Hepatocyte (in vitro differentiated cells): Measurements from ENCODE around the gene C4orf51. TPM values are rescaled to one million over a fixed set of nuclear protein-coding genes. Genes with fewer than 3 reads are reported as not detected.
"Not testable (repeated sequence)": the region's sequence is repeated elsewhere in the genome, so short reads cannot be mapped to it uniquely, and the experiment has no call there.

Experiments used
- DNase-seq: peaks from one replicate; pipeline ENCODE4 v3.0.0-alpha.2; 2016; ENCODE audit warnings: low spot score
- H2AFZ ChIP-seq: fragments of 200-600 bp; sonication (generic); 2 replicates; pipeline ENCODE4 v1.6.0; 2016; ENCODE audit warnings: antibody characterized with exemption, mild to moderate bottlenecking
- H3K27ac ChIP-seq: fragments of 200-600 bp; sonication (generic); 2 replicates; pipeline ENCODE4 v1.5.1; 2016; ENCODE audit warnings: mild to moderate bottlenecking
- H3K27me3 ChIP-seq: fragments of 200-600 bp; sonication (generic); 2 replicates; pipeline ENCODE4 v1.6.1; 2016
- H3K36me3 ChIP-seq: fragments of 200-600 bp; sonication (generic); replicated peaks from 2 replicates; pipeline ENCODE4 v1.5.1; 2016; ENCODE audit warnings: low read depth; ENCODE audit not compliant: insufficient read depth
- H3K4me1 ChIP-seq: fragments of 200-600 bp; sonication (generic); 2 replicates; pipeline ENCODE4 v1.5.1; 2016; ENCODE audit warnings: mild to moderate bottlenecking, moderate library complexity; ENCODE audit not compliant: insufficient read depth
- H3K4me2 ChIP-seq: fragments of 200-600 bp; sonication (generic); 2 replicates; pipeline ENCODE4 v1.6.0; 2016
- H3K4me3 ChIP-seq: fragments of 200-600 bp; sonication (generic); 2 replicates; pipeline ENCODE4 v1.5.1; 2016; ENCODE audit warnings: mild to moderate bottlenecking
- H3K79me2 ChIP-seq: fragments of 200-600 bp; sonication (generic); 2 replicates; pipeline ENCODE4 v1.6.0; 2017; ENCODE audit warnings: mild to moderate bottlenecking
- H3K9me2 ChIP-seq: fragments of 200-600 bp; sonication (generic); replicated peaks from 2 replicates; pipeline ENCODE4 v1.6.0; 2017; ENCODE audit warnings: mild to moderate bottlenecking; ENCODE audit not compliant: insufficient read depth
- H3K9me3 ChIP-seq: fragments of 200-600 bp; sonication (generic); 2 replicates; pipeline ENCODE4 v1.5.1; 2016; ENCODE audit warnings: low read depth, mild to moderate bottlenecking
- H4K20me1 ChIP-seq: fragments of 200-600 bp; sonication (generic); 2 replicates; pipeline ENCODE4 v1.6.0; 2016; ENCODE audit warnings: mild to moderate bottlenecking; ENCODE audit not compliant: insufficient read depth, poor library complexity, severe bottlenecking
- EZH2 ChIP-seq: fragments of 200-600 bp; sonication (generic); IDR thresholded peaks from 2 replicates; pipeline ENCODE4 v1.6.1; 2016; ENCODE audit warnings: antibody characterized with exemption, mild to moderate bottlenecking, borderline replicate concordance
- EZH2phosphoT487 ChIP-seq: fragments of 200-600 bp; sonication (generic); IDR thresholded peaks from one replicate; pipeline ENCODE4 v1.6.1; 2018; ENCODE audit warnings: antibody characterized with exemption, mild to moderate bottlenecking, low read depth, moderate library complexity; ENCODE audit not compliant: unreplicated experiment, severe bottlenecking
- WGBS: methylation state at CpG from one replicate; pipeline ENCODE4 v1.1.6; 2016; ENCODE audit warnings: low lambda C conversion rate; ENCODE audit errors: missing lambda C conversion rate; 5-methylcytosine and 5-hydroxymethylcytosine counted together
- polyA plus RNA-seq: library from polyadenylated mRNA; unstranded; fragments of >200 nt; fragmentation: Nextera tagmentation; extraction: Ambion mirVana; gene quantifications from 2 replicates; pipeline ENCODE4 v1.2.1, GENCODE V29; 2016
- total RNA-seq: library from RNA; depleted of rRNA; stranded (reverse); fragments of >200 nt; gene quantifications from 2 replicates; pipeline ENCODE4 v1.2.3, GENCODE V29; 2014
- TF ChIP-seq, protein P1 (sequence below): fragments of 200-600 bp; sonication (generic); IDR thresholded peaks from 2 replicates; pipeline ENCODE4 v1.5.1; 2016; ENCODE audit warnings: antibody characterized with exemption, mild to moderate bottlenecking; ENCODE audit not compliant: poor library complexity

C4orf51 gene
- total and polyA plus RNA-seq, 2 experiments from 2014 or later: not detected

GRCh38 chr4:145690610-145691009, 10.7 kb downstream of the C4orf51 start:
- Histone ChIP-seq H4K20me1 (no peaks in the 10 kb centered on the region), H3K4me1 (no peaks in the 10 kb centered on the region), H3K4me2 (no peak overlapping the region), H3K36me3 (no peaks in the 10 kb centered on the region), H2AFZ (no peak overlapping the region), H3K4me3 (no peak overlapping the region), H3K79me2 (no peaks in the 10 kb centered on the region), H3K27me3 (no peaks in the 10 kb centered on the region), H3K27ac (no peak overlapping the region), H3K9me3 (no peaks in the 10 kb centered on the region), H3K9me2 (no peaks in the 10 kb centered on the region)
- TF ChIP-seq EZH2 (no peak), EZH2phosphoT487 (no peak)
- TF ChIP-seq, protein P1, sequence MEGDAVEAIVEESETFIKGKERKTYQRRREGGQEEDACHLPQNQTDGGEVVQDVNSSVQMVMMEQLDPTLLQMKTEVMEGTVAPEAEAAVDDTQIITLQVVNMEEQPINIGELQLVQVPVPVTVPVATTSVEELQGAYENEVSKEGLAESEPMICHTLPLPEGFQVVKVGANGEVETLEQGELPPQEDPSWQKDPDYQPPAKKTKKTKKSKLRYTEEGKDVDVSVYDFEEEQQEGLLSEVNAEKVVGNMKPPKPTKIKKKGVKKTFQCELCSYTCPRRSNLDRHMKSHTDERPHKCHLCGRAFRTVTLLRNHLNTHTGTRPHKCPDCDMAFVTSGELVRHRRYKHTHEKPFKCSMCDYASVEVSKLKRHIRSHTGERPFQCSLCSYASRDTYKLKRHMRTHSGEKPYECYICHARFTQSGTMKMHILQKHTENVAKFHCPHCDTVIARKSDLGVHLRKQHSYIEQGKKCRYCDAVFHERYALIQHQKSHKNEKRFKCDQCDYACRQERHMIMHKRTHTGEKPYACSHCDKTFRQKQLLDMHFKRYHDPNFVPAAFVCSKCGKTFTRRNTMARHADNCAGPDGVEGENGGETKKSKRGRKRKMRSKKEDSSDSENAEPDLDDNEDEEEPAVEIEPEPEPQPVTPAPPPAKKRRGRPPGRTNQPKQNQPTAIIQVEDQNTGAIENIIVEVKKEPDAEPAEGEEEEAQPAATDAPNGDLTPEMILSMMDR: no peak
- DNase-seq: no peak
- WGBS: 78% methylated on average over 3 of the region's 3 CpGs

- H3K9me2 ChIP-seq, H3K36me3 ChIP-seq, H2AFZ ChIP-seq, H3K27me3 ChIP-seq, H3K27ac ChIP-seq, H3K4me1 ChIP-seq, H3K9me3 ChIP-seq, H3K4me2 ChIP-seq, DNase-seq, H4K20me1 ChIP-seq, H3K4me3 ChIP-seq, H3K79me2 ChIP-seq: not testable (repeated sequence)
- 96% methylated on average over 2 of the region's 2 CpGs for WGBS
Measured at GRCh38 chr4:145691416-145691815, 11.5 kb downstream of the C4orf51 start.

DNA sequence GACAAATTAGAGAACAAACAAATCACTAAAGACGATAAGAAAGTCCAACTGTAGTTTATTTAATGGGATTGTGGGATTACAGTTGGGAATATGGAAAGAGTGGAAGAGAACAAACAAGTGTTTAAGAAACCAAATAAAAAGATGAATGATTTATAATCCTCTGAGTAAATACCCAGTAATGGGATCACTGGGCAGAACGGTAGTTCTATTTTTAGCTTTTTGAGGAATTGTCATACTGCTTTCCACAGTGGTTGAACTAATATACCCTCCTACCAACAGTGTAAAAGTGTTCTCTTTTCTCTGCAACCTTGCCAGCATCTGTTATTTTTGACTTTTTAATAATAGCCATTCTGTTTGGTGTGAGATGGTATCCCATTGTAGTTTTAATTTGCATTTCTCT, 15.0 kb downstream of the C4orf51 start:
- Histone ChIP-seq H3K9me3 (no peaks in the 10 kb centered on the region), H3K9me2 (no peaks in the 10 kb centered on the region), H3K27me3 (no peaks in the 10 kb centered on the region), H3K4me2 (no peak overlapping the region), H2AFZ (no peak overlapping the region), H3K79me2 (no peaks in the 10 kb centered on the region), H3K4me1 (no peaks in the 10 kb centered on the region), H4K20me1 (no peaks in the 10 kb centered on the region), H3K36me3 (no peaks in the 10 kb centered on the region), H3K27ac (no peak overlapping the region), H3K4me3 (no peak overlapping the region)
- 38% methylated on average over 2 of the region's 2 CpGs for WGBS
- no peak for DNase-seq
- TF ChIP-seq EZH2 (no peak), EZH2phosphoT487 (no peak)
- TF ChIP-seq, protein P1: no peak

GRCh38 chr4:145697332-145697731, 17.4 kb downstream of the C4orf51 start:
- H4K20me1 ChIP-seq: no peaks in the 10 kb centered on the region
- no peak overlapping the region for H3K27ac ChIP-seq
- no peaks in the 10 kb centered on the region for H3K79me2 ChIP-seq
- no peak overlapping the region for H3K4me2 ChIP-seq
- TF ChIP-seq EZH2 (no peak), EZH2phosphoT487 (no peak)
- TF ChIP-seq, protein P1: no peak
- H3K4me3 ChIP-seq: no peak overlapping the region
- no peak overlapping the region for H2AFZ ChIP-seq
- no peaks in the 10 kb centered on the region for H3K27me3 ChIP-seq
- no peaks in the 10 kb centered on the region for H3K36me3 ChIP-seq
- no peak for DNase-seq
- no peaks in the 10 kb centered on the region for H3K9me3 ChIP-seq
- H3K9me2 ChIP-seq: no peaks in the 10 kb centered on the region
- WGBS: 94% methylated on average over 2 of the region's 2 CpGs
- no peaks in the 10 kb centered on the region for H3K4me1 ChIP-seq
